Muscle of back (tissue), 10 donors: ENCODE data around the gene ADPGK. TPM values are rescaled to one million over a fixed set of nuclear protein-coding genes. Genes with fewer than 3 reads are reported as not detected.

ENCODE experiments used
- polyA plus RNA-seq, 10 donors: library from polyadenylated mRNA; unstranded; fragments of 120-200 nt; gene quantifications; one replicate each; pipeline ENCODE4 v1.2.1, GENCODE V29; 2013; ENCODE audit not compliant: insufficient read length in 10 of 10

Gene ADPGK
- polyA plus RNA-seq, 10 donors: 27.7 to 48.0 (median 35.1) TPM

Other genes with a start within 250 kb of the ADPGK start
- gene GOLGA6B, start 129.1 kb downstream of the ADPGK start, polyA plus RNA-seq: under 1 TPM in 3 of 10 donors, not detected in 7; 0.08 to 0.23 (median 0.20) TPM
- not detected for gene HIGD2B, start 97.6 kb downstream of the ADPGK start, polyA plus RNA-seq
- 10 to 100 TPM; 15.3 to 28.5 (median 18.6) TPM for gene BBS4, start 97.6 kb downstream of the ADPGK start, polyA plus RNA-seq